H54 (cell line): ENCODE data around the gene ELOB.

Experiments
- DNase-seq: peaks from one replicate; pipeline ENCODE4 v3.0.0; 2011; ENCODE audit warnings: low spot score, mixed read lengths; ENCODE audit not compliant: insufficient read length
- FAIRE-seq: peaks from 3 replicates; lab custom pipeline; 2011; peaks lifted over from hg19 to GRCh38; lab: Jason Lieb, UNC
- POLR2A ChIP-seq: IDR thresholded peaks from 2 replicates; pipeline ENCODE4 v1.6.1; 2011; ENCODE audit warnings: low read depth, mild to moderate bottlenecking, low read length

Gene ELOB

GRCh38 chr16:2816751-2817339 lies 39.8 kb upstream of the ELOB start, which contains the start of gene PRSS21:
TSS of gene PRSS21 (plus strand) at chr16:2817237. CDS start at chr16:2817269, 32 bp downstream.
- no peak for FAIRE-seq
- DNase-seq: no peak
- TF ChIP-seq POLR2A: no peak

GRCh38 chr16:2815299-2815771 lies 38.3 kb upstream of the ELOB start:
- FAIRE-seq (no peak), DNase-seq (no peak)
- TF ChIP-seq POLR2A: no peak

GRCh38 chr16:2814551-2815298 lies 37.6 kb upstream of the ELOB start:
- FAIRE-seq: no peak
- no peak for DNase-seq
- TF ChIP-seq POLR2A: no peak

- DNase-seq: no peak
- no peak for TF ChIP-seq POLR2A
- no peak for FAIRE-seq
Observed at GRCh38 chr16:2813771-2814221, 36.7 kb upstream of the ELOB start.

- peak; percentile 47 for DNase-seq
- no peak for FAIRE-seq
- no peak for TF ChIP-seq POLR2A
Observed at GRCh38 chr16:2811703-2812471, 34.8 kb upstream of the ELOB start.

GRCh38 chr16:2810651-2811050 lies 33.6 kb upstream of the ELOB start:
- DNase-seq (no peak), FAIRE-seq (no peak)
- no peak for TF ChIP-seq POLR2A

- no peak for TF ChIP-seq POLR2A
- no peak for DNase-seq
- FAIRE-seq: no peak
Observed at GRCh38 chr16:2809149-2809760, 32.2 kb upstream of the ELOB start.

GRCh38 chr16:2808181-2808580 lies 31.1 kb upstream of the ELOB start:
- no peak for TF ChIP-seq POLR2A
- DNase-seq (no peak), FAIRE-seq (no peak)

- no peak for TF ChIP-seq POLR2A
- FAIRE-seq (no peak), DNase-seq (no peak)
Observed at GRCh38 chr16:2806286-2806685, 29.2 kb upstream of the ELOB start.

- no peak for FAIRE-seq
- DNase-seq: no peak
- TF ChIP-seq POLR2A: no peak
Observed at GRCh38 chr16:2804728-2805127, 27.6 kb upstream of the ELOB start.

- FAIRE-seq (no peak), DNase-seq (no peak)
- no peak for TF ChIP-seq POLR2A
Observed at GRCh38 chr16:2803545-2804195, 26.6 kb upstream of the ELOB start.

GRCh38 chr16:2799859-2800226 lies 22.8 kb upstream of the ELOB start:
- no peak for FAIRE-seq
- no peak for DNase-seq
- no peak for TF ChIP-seq POLR2A

GRCh38 chr16:2799205-2799858 lies 22.3 kb upstream of the ELOB start:
- DNase-seq: no peak
- no peak for TF ChIP-seq POLR2A
- FAIRE-seq: no peak
